ENCODE data around the gene KIF3C.

- TF ChIP-seq ZSCAN5A (tag by site-specific recombination; IDR thresholded peaks at IDR 0.05) (no peak), ZBTB10 (tag by site-specific recombination; IDR thresholded peaks at IDR 0.05) (no peak), ZFHX2 (tag by site-specific recombination; conservative IDR thresholded peaks at IDR 0.05) (no peak), ZNF510 (tag by site-specific recombination; IDR thresholded peaks at IDR 0.05; ENCODE audit: insufficient replicate concordance) (no peak)
- TF ChIP-seq, protein P1, sequence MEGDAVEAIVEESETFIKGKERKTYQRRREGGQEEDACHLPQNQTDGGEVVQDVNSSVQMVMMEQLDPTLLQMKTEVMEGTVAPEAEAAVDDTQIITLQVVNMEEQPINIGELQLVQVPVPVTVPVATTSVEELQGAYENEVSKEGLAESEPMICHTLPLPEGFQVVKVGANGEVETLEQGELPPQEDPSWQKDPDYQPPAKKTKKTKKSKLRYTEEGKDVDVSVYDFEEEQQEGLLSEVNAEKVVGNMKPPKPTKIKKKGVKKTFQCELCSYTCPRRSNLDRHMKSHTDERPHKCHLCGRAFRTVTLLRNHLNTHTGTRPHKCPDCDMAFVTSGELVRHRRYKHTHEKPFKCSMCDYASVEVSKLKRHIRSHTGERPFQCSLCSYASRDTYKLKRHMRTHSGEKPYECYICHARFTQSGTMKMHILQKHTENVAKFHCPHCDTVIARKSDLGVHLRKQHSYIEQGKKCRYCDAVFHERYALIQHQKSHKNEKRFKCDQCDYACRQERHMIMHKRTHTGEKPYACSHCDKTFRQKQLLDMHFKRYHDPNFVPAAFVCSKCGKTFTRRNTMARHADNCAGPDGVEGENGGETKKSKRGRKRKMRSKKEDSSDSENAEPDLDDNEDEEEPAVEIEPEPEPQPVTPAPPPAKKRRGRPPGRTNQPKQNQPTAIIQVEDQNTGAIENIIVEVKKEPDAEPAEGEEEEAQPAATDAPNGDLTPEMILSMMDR (tag by site-specific recombination; IDR thresholded peaks at IDR 0.05) = no peak
These were observed 24.6 kb downstream of the KIF3C start for GRCh38 chr2:25957743-25958142.

Measured in HEK293 (cell line).